Transverse colon (tissue), 4 donors: ENCODE data around the gene MED27. TPM values are rescaled to one million over a fixed set of nuclear protein-coding genes. Genes with fewer than 3 reads are reported as not detected.

ENCODE experiments used
- DNase-seq: peaks from one replicate; pipeline ENCODE4 v3.0.0-alpha.2; 2019
- H3K27ac ChIP-seq, 4 donors: fragments of 200-600 bp; sonication (generic); 2 replicates each; pipeline ENCODE4 v1.5.1; 2016 to 2018; ENCODE audit warnings: inconsistent platforms in 4 of 4
- H3K27me3 ChIP-seq: fragments of 200-600 bp; sonication (generic); 2 replicates; pipeline ENCODE4 v1.5.1; 2017; ENCODE audit warnings: inconsistent platforms
- H3K36me3 ChIP-seq, 4 donors: fragments of 200-600 bp; sonication (generic); 2 replicates each; pipeline ENCODE4 v1.5.1; 2017 to 2019; ENCODE audit warnings: inconsistent platforms in 4 of 4
- H3K4me1 ChIP-seq, 4 donors: fragments of 200-600 bp; sonication (generic); 2 replicates each; pipeline ENCODE4 v1.5.1; 2017 to 2020; ENCODE audit warnings: inconsistent platforms in 4 of 4
- H3K4me3 ChIP-seq, 4 donors: fragments of 200-600 bp; sonication (generic); 1 replicate in 1 of 4; 2 replicates in 3 of 4; pipeline versions ENCODE4 v1.5.1 to v1.6.1; 2017 to 2019; ENCODE audit warnings: inconsistent platforms in 4 of 4
- H3K9me3 ChIP-seq, 2 donors: fragments of 200-600 bp; sonication (generic); 2 replicates each; pipeline ENCODE4 v1.5.1; 2017 to 2019; ENCODE audit warnings: inconsistent platforms in 2 of 2
- EP300 ChIP-seq: sonication (generic); formaldehyde crosslinking; IDR thresholded peaks from one replicate; pipeline ENCODE4 v1.6.1; 2017; ENCODE audit warnings: antibody characterized with exemption, low read depth
- POLR2A ChIP-seq: fragments of 450-650 bp; IDR thresholded peaks from one replicate; pipeline ENCODE4 v1.6.1; 2016; ENCODE audit warnings: antibody characterized with exemption, mild to moderate bottlenecking, moderate library complexity
- POLR2AphosphoS5 ChIP-seq, 3 donors: sonication (generic); formaldehyde crosslinking; IDR thresholded peaks; one replicate each; pipeline ENCODE4 v1.6.1; 2016; ENCODE audit warnings: antibody characterized with exemption in 3 of 3
- WGBS, 2 donors: methylation state at CpG; one replicate each; pipeline ENCODE4 v1.1.5; 2018; ENCODE audit warnings: low coverage in 1 of 2; 5-methylcytosine and 5-hydroxymethylcytosine counted together
- in situ Hi-C, 4 donors: fragments of 200-750 bp; cut with MboI; loops; one replicate each; pipeline versions ENCODE4 v1.15.0 to v1.15.1; 2017; ENCODE audit warnings: low sequenced_read_pairs in 3 of 4, low pct_ligation_motif_present in 1 of 4, low pct_unique_long_range_greater_than_20kb in 1 of 4
- intact Hi-C: fragments of 100-400 bp; cut with DNase I; formaldehyde crosslinking; loops from one replicate; pipeline ENCODE4 v1.15.1; 2023; ENCODE audit warnings: low total_unique reads
- total RNA-seq, 4 donors: library from RNA; depleted of rRNA; stranded (reverse); fragments of >200 nt; gene quantifications; one replicate each; pipeline ENCODE4 v1.1.0, GENCODE V29; 2016
- TF ChIP-seq, protein P1 (sequence below), 5 experiments: fragments of 200-600 bp in 3 of 5; fragments of 450-650 bp in 2 of 5; sonication (generic) in 3 of 5; IDR thresholded peaks; 1 replicate in 2 of 5; 2 replicates in 3 of 5; pipeline ENCODE4 v1.5.1; 2016 to 2017; ENCODE audit warnings: antibody characterized with exemption in 5 of 5, inconsistent platforms in 3 of 5, mild to moderate bottlenecking in 2 of 5, moderate library complexity in 1 of 5

The MED27 gene
- total RNA-seq, 4 donors from 2014 or later = 2.6 to 12.6 (median 7.1) TPM

DNA sequence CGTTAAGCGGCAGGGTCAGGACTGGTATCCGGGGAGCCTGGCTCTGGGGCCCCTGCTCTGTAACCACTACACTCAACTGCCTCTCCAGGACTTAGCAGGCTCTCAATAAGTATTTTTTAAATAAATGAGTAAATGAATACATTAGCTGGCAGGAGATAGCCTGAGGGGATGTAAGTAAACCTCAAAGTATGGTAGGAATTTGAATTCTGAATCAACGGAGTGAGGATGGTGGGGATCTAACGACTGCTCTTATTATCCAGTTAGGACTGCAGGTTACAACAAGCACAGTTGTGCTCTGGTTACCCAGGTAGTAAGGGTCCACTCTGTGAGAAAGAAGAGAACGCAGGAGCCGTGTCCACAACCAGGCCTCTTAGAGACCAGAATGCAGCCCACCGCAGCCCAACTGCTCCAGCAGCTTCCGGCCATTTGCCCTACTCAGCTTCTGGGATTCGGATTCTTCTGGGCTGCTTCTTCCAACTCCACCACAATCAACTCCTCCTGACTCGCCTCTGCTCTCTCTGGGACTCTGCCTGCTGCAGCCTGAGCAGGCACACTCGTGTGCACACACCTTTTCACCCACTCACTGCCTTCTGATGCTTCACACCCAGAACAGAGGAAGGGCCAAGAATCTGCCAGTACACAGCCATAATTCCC is 52.6 kb downstream of the MED27 start:
- intact Hi-C loops (no loop called here), in situ Hi-C loops (no loop called here)
- no peak overlapping the region for H3K4me3 ChIP-seq
- H3K9me3 ChIP-seq = no peaks in the 10 kb centered on the region
- WGBS, 2 donors = 89 to 90% methylated on average over 3 to 12 of the region's 12 CpGs
- no peak for DNase-seq
- H3K27ac ChIP-seq = no peak overlapping the region
- TF ChIP-seq EP300 (no peak), POLR2AphosphoS5 (IDR thresholded peaks at IDR 0.05) (no peak), POLR2A (no peak)
- TF ChIP-seq, protein P1, sequence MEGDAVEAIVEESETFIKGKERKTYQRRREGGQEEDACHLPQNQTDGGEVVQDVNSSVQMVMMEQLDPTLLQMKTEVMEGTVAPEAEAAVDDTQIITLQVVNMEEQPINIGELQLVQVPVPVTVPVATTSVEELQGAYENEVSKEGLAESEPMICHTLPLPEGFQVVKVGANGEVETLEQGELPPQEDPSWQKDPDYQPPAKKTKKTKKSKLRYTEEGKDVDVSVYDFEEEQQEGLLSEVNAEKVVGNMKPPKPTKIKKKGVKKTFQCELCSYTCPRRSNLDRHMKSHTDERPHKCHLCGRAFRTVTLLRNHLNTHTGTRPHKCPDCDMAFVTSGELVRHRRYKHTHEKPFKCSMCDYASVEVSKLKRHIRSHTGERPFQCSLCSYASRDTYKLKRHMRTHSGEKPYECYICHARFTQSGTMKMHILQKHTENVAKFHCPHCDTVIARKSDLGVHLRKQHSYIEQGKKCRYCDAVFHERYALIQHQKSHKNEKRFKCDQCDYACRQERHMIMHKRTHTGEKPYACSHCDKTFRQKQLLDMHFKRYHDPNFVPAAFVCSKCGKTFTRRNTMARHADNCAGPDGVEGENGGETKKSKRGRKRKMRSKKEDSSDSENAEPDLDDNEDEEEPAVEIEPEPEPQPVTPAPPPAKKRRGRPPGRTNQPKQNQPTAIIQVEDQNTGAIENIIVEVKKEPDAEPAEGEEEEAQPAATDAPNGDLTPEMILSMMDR (IDR thresholded peaks at IDR 0.05) = no peak
- no peaks in the 10 kb centered on the region for H3K27me3 ChIP-seq
- H3K4me1 ChIP-seq = no peaks in the 10 kb centered on the region
- H3K36me3 ChIP-seq = no peaks in the 10 kb centered on the region

DNA sequence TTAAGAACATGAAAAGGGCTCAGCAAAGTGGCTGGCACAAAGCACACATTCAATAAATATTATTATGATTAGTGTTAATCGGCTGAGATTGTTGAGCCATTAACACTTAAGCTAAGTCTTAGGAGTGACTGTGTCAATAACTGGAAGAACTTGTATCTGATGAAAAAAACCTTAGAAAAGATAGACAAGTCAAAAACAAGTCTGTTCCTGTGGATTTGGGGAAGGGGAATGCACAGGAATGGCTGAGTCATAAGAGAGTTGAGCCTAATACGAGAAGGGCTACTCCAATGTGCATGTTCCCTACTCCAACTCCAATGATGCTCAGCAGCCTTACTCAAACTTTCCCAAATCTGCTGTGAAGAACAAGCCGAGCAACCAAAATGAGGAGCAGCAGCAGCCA is 53.9 kb downstream of the MED27 start:
- in situ Hi-C loops = no loop called here
- no peak for DNase-seq
- no peak overlapping the region for H3K4me3 ChIP-seq

DNA sequence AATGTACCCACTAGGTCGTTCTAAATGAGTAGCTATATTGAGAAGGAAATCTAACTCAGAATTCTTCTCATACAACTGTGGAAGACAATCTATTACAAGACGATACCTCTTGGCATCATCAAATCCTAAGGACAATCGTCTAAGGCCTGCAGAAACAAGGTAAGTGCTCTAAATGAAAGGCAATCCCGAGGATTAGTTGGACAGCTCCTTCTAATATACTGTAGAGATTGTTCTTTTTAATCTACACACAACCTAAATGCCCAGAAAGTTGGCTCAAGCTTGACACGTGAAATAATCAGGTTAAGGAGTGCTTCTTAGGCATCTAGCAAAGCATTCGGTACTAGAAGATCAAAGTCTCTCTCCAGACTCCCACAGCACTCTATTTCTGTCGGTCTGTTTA is 55.1 kb downstream of the MED27 start:
- 86 to 88% methylated on average over 6 to 7 of the region's 7 CpGs for WGBS, 2 donors
- H3K4me3 ChIP-seq = no peak overlapping the region
- no peaks in the 10 kb centered on the region for H3K9me3 ChIP-seq
- intact Hi-C loops (no loop called here), in situ Hi-C loops (no loop called here)
- no peak for TF ChIP-seq POLR2AphosphoS5 (IDR thresholded peaks at IDR 0.05)
- TF ChIP-seq EP300 = no peak
- TF ChIP-seq, protein P1 (IDR thresholded peaks at IDR 0.05) = no peak
- TF ChIP-seq POLR2A = no peak
- H3K36me3 ChIP-seq = no peaks in the 10 kb centered on the region
- peaks cover 0 to 5% (median 0%) of the 10 kb centered on the region in 4 donors for H3K4me1 ChIP-seq
- no peak for DNase-seq
- no peak overlapping the region for H3K27ac ChIP-seq
- no peaks in the 10 kb centered on the region for H3K27me3 ChIP-seq

More for the DNA sequence above, 53.9 kb downstream of the MED27 start:
- Histone ChIP-seq H3K4me1 (peaks cover 0 to 1% (median 0%) of the 10 kb centered on the region in 4 donors), H3K9me3 (no peaks in the 10 kb centered on the region), H3K36me3 (no peaks in the 10 kb centered on the region), H3K27me3 (no peaks in the 10 kb centered on the region), H3K27ac (no peak overlapping the region)
- TF ChIP-seq POLR2A = no peak
- no peak for TF ChIP-seq EP300
- TF ChIP-seq, protein P1 (IDR thresholded peaks at IDR 0.05) = no peak
- no peak for TF ChIP-seq POLR2AphosphoS5 (IDR thresholded peaks at IDR 0.05)
- 94 to 100% methylated on average over 1 to 3 of the region's 3 CpGs for WGBS, 2 donors
- intact Hi-C loops = no loop called here

DNA sequence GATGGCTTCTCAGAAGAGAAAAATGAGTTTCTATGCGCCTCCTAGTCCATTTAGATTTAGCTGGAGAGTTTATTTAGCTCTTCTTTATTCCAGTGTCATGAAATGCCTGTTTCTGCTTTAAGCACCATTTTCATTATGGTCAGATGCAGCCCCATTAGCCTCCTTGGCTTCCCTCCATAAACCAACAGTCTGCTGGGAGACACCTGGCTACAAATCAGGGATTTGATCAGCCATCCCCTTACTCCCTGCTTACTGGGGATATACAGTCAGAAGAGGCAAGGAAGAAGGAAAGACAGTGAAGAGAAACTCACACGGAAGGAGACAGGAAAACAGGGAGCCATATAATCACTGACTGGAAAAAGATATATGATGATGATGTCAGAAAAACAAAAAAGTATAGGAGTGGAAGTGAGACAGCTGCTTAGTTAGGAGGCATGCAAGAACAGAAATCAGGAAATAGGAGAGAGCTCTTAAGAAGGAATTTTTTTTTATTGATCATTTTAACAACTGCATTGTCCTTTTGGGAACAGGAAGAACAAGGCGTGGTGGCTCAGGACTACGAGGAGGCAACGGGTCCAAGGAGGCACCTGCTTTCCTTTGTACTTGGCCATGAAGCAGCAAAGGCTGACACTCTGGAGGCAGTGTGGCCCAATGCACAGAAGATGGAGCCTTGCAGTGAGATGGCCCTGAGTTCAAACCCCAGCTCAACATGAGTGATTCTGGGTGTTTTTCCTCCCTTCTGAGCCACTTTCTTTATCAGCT is 56.1 kb downstream of the MED27 start:
- TF ChIP-seq POLR2A (no peak), POLR2AphosphoS5 (IDR thresholded peaks at IDR 0.05) (no peak), EP300 (no peak)
- TF ChIP-seq, protein P1 (IDR thresholded peaks at IDR 0.05) = no peak

More for the DNA sequence above, 56.1 kb downstream of the MED27 start:
- Histone ChIP-seq H3K9me3 (no peaks in the 10 kb centered on the region), H3K36me3 (no peaks in the 10 kb centered on the region), H3K4me1 (peaks cover 0 to 5% (median 0%) of the 10 kb centered on the region in 4 donors), H3K27me3 (no peaks in the 10 kb centered on the region), H3K27ac (no peak overlapping the region), H3K4me3 (no peak overlapping the region)
- 61 to 100% methylated on average over 1 to 5 of the region's 5 CpGs for WGBS, 2 donors
- in situ Hi-C loops (no loop called here), intact Hi-C loops (no loop called here)
- no peak for DNase-seq
